Lower leg skin (tissue), 3 donors: ENCODE results near the gene NBDY.

Source experiments
- POLR2A ChIP-seq, 2 donors: fragments of 450-650 bp; IDR thresholded peaks; one replicate each; pipeline ENCODE4 v1.6.1; 2016 to 2017; ENCODE audit warnings: antibody characterized with exemption in 2 of 2, mild to moderate bottlenecking in 1 of 2, moderate library complexity in 1 of 2
- TF ChIP-seq, protein P1 (sequence below), 3 donors: fragments of 450-650 bp; IDR thresholded peaks; one replicate each; pipeline ENCODE4 v1.5.1; 2016; ENCODE audit warnings: antibody characterized with exemption in 3 of 3, mild to moderate bottlenecking in 3 of 3, moderate library complexity in 2 of 3

DNA sequence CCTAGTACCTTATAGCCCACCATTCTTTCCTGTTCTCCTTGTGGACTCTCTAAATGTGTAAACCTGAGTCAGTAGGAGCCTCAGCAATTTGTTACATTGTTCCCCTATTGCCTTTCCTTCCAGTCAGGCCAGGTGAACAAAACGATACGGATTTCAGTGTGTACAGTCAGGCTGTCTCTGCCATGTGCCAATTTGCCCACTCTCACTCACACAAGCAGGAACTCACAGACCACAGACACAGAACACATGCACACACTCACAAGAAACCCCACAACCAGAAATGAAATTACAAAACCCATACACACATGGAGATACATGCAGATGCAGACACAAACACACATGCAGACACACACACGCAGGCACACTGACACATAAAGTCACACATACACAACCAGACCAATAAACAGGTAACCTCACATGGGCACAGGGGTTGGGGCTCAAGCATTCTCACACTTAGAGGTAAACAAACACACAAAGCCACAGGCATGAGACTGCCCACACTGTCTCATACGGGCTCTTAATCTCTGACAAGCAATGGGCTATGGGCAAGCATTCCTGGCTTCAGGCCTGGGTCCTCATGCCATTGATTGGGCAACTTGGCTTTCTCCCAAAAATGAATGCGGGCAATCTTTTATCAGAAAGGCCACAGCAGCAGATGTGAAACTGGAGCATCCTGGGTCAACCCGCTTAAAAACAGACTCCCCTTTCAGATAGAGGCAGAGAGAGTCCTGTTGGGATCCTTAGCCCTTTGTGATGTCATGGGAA is 68.7 kb downstream of the NBDY start:
- TF ChIP-seq, protein P1, sequence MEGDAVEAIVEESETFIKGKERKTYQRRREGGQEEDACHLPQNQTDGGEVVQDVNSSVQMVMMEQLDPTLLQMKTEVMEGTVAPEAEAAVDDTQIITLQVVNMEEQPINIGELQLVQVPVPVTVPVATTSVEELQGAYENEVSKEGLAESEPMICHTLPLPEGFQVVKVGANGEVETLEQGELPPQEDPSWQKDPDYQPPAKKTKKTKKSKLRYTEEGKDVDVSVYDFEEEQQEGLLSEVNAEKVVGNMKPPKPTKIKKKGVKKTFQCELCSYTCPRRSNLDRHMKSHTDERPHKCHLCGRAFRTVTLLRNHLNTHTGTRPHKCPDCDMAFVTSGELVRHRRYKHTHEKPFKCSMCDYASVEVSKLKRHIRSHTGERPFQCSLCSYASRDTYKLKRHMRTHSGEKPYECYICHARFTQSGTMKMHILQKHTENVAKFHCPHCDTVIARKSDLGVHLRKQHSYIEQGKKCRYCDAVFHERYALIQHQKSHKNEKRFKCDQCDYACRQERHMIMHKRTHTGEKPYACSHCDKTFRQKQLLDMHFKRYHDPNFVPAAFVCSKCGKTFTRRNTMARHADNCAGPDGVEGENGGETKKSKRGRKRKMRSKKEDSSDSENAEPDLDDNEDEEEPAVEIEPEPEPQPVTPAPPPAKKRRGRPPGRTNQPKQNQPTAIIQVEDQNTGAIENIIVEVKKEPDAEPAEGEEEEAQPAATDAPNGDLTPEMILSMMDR (IDR thresholded peaks at IDR 0.05), result no peak
- TF ChIP-seq POLR2A (IDR thresholded peaks at IDR 0.05), result no peak
